Activated CD4-positive, alpha-beta T cell treated with anti-CD3 and anti-CD28 coated beads, Interleukin-2, amount 10 ng/mL, durations not matched to agents 7 days and 5 days (primary cell): ENCODE measurements around the gene ACYP1. TPM values are rescaled to one million over a fixed set of nuclear protein-coding genes. Genes with fewer than 3 reads are reported as not detected.
A peak's percentile ranks its signal among the peaks of the same experiment; 100 is the strongest.

ENCODE experiments used
- CTCF ChIA-PET: fragments of 350-600 bp; sonication (Branson Sonifier 250); formaldehyde crosslinking; loops from one replicate; lab custom pipeline; 2021; ENCODE audit warnings: antibody characterized with exemption; lab: Charles Lee
- POLR2A ChIA-PET: fragments of 350-600 bp; sonication (Branson Sonifier 250); formaldehyde crosslinking; loops from one replicate; lab custom pipeline; 2021; ENCODE audit warnings: antibody characterized with exemption; lab: Charles Lee
- DNase-seq: peaks from one replicate; pipeline ENCODE4 v3.0.0-alpha.2; 2020
- H3K27ac Mint-ChIP-seq: one replicate; pipeline ENCODE4 v1.8.0; 2021; ENCODE audit warnings: mild to moderate bottlenecking, moderate library complexity, mixed read lengths
- H3K27me3 Mint-ChIP-seq: one replicate; pipeline ENCODE4 v1.8.0; 2021; ENCODE audit warnings: mixed read lengths
- H3K36me3 Mint-ChIP-seq: one replicate; pipeline ENCODE4 v1.8.0; 2021; ENCODE audit warnings: low read depth, mixed read lengths
- H3K4me1 Mint-ChIP-seq: one replicate; pipeline ENCODE4 v1.8.0; 2021; ENCODE audit warnings: mixed read lengths
- H3K4me3 Mint-ChIP-seq: one replicate; pipeline ENCODE4 v1.8.0; 2021; ENCODE audit warnings: mild to moderate bottlenecking, moderate library complexity, mixed read lengths
- H3K9me3 Mint-ChIP-seq: one replicate; pipeline ENCODE4 v1.8.0; 2021; ENCODE audit warnings: mixed read lengths
- total RNA-seq, 2 experiments: library from RNA; stranded (reverse); gene quantifications; one replicate each; pipeline ENCODE4 v1.2.3, GENCODE V29; 2021

Gene ACYP1
- total RNA-seq, 2 experiments from 2014 or later, result 52.4 to 62.0 TPM

GRCh38 chr14:75088566-75089373, 24.9 kb upstream of the ACYP1 start:
- Mint-ChIP-seq H3K9me3 (no peaks in the 10 kb centered on the region), H3K27me3 (no peaks in the 10 kb centered on the region), H3K4me1 (no peaks in the 10 kb centered on the region), H3K36me3 (peaks cover 35% of the 10 kb centered on the region), H3K27ac (peak overlapping the region; percentile 6), H3K4me3 (no peak overlapping the region)
- ChIA-PET POLR2A (interaction anchor here (0.6 kb wide), 1 partner anchor 293 kb away, joined by 3 read pairs; no protein-coding TSS in a partner anchor), CTCF (interaction anchor here (0.6 to 2.2 kb wide), 15 partner anchors 8 to 477 kb away, joined by 3 to 11 read pairs (median 3); partner anchors contain the start of genes AREL1, FCF1, LTBP2 and NEK9)
- DNase-seq, result peak; percentile 73

GRCh38 chr14:75088153-75088552, 24.3 kb upstream of the ACYP1 start:
- H3K27ac Mint-ChIP-seq, result peak overlapping the region; percentile 6
- POLR2A ChIA-PET, result interaction anchor here (0.6 kb wide), 1 partner anchor 293 kb away, joined by 3 read pairs; no protein-coding TSS in a partner anchor

GRCh38 chr14:75084513-75084912, 20.7 kb upstream of the ACYP1 start:
- POLR2A ChIA-PET, result no interaction called here
- Mint-ChIP-seq H3K4me3 (no peak overlapping the region), H3K27ac (no peak overlapping the region), H3K36me3 (peaks cover 40% of the 10 kb centered on the region), H3K9me3 (no peaks in the 10 kb centered on the region), H3K27me3 (no peaks in the 10 kb centered on the region), H3K4me1 (no peaks in the 10 kb centered on the region)
- CTCF ChIA-PET, result interaction anchor here (1.0 to 1.3 kb wide), 2 partner anchors 15 to 135 kb away, joined by 3 to 4 read pairs; partner anchors contain the start of gene ZC2HC1C
- no peak for DNase-seq

More at GRCh38 chr14:75088153-75088552, 24.3 kb upstream of the ACYP1 start:
- Mint-ChIP-seq H3K4me1 (no peaks in the 10 kb centered on the region), H3K4me3 (no peak overlapping the region), H3K9me3 (no peaks in the 10 kb centered on the region), H3K27me3 (no peaks in the 10 kb centered on the region), H3K36me3 (peaks cover 38% of the 10 kb centered on the region)
- no peak for DNase-seq
- CTCF ChIA-PET, result interaction anchor here (0.6 to 2.2 kb wide), 14 partner anchors 9 to 476 kb away, joined by 3 to 11 read pairs (median 3); partner anchors contain the start of genes AREL1, FCF1, LTBP2 and NEK9

- POLR2A ChIA-PET, result no interaction called here
- Mint-ChIP-seq H3K27ac (no peak overlapping the region), H3K4me1 (peaks cover 5% of the 10 kb centered on the region), H3K9me3 (no peaks in the 10 kb centered on the region), H3K27me3 (no peaks in the 10 kb centered on the region), H3K36me3 (peaks cover 48% of the 10 kb centered on the region), H3K4me3 (no peak overlapping the region)
- no peak for DNase-seq
- CTCF ChIA-PET, result interaction anchor here (0.8 to 1.3 kb wide), 4 partner anchors 12 to 226 kb away, joined by 3 read pairs; partner anchors contain the start of gene ZC2HC1C
These were observed 19.4 kb upstream of the ACYP1 start for GRCh38 chr14:75083271-75083670.

- H3K36me3 Mint-ChIP-seq, result peaks cover 39% of the 10 kb centered on the region
- ChIA-PET CTCF (no interaction called here), POLR2A (interaction anchor here (0.6 kb wide), 1 partner anchor 22 kb away, joined by 4 read pairs; no protein-coding TSS in a partner anchor)
- no peak overlapping the region for H3K4me3 Mint-ChIP-seq
- no peaks in the 10 kb centered on the region for H3K9me3 Mint-ChIP-seq
- H3K27ac Mint-ChIP-seq, result no peak overlapping the region
- no peak for DNase-seq
- H3K27me3 Mint-ChIP-seq, result no peaks in the 10 kb centered on the region
- peaks cover 20% of the 10 kb centered on the region for H3K4me1 Mint-ChIP-seq
These were observed 17.9 kb upstream of the ACYP1 start for GRCh38 chr14:75081660-75082229.

GRCh38 chr14:75079521-75079920, 15.7 kb upstream of the ACYP1 start:
- Mint-ChIP-seq H3K4me3 (no peak overlapping the region), H3K27ac (no peak overlapping the region), H3K36me3 (peaks cover 29% of the 10 kb centered on the region), H3K9me3 (no peaks in the 10 kb centered on the region), H3K4me1 (peaks cover 23% of the 10 kb centered on the region), H3K27me3 (no peaks in the 10 kb centered on the region)
- POLR2A ChIA-PET, result no interaction called here
- CTCF ChIA-PET, result no interaction called here
- no peak for DNase-seq

GRCh38 chr14:75077794-75078193, 14.0 kb upstream of the ACYP1 start:
- H3K4me3 Mint-ChIP-seq, result no peak overlapping the region
- ChIA-PET POLR2A (interaction anchor here (0.5 to 1.0 kb wide), 4 partner anchors 8 to 1878 kb away, joined by 3 to 4 read pairs (median 3); partner anchors contain the start of gene ZC2HC1C), CTCF (interaction anchor here (0.6 kb wide), 1 partner anchor 48 kb away, joined by 3 read pairs; no protein-coding TSS in a partner anchor)
- DNase-seq, result peak; percentile 40
- peak overlapping the region; percentile 84 for H3K27ac Mint-ChIP-seq
- peaks cover 15% of the 10 kb centered on the region for H3K36me3 Mint-ChIP-seq
- peaks cover 23% of the 10 kb centered on the region for H3K4me1 Mint-ChIP-seq
- H3K27me3 Mint-ChIP-seq, result no peaks in the 10 kb centered on the region
- no peaks in the 10 kb centered on the region for H3K9me3 Mint-ChIP-seq

- Mint-ChIP-seq H3K9me3 (no peaks in the 10 kb centered on the region), H3K27ac (no peak overlapping the region), H3K4me1 (peaks cover 14% of the 10 kb centered on the region), H3K27me3 (no peaks in the 10 kb centered on the region), H3K36me3 (no peaks in the 10 kb centered on the region), H3K4me3 (no peak overlapping the region)
- no peak for DNase-seq
- POLR2A ChIA-PET, result no interaction called here
- CTCF ChIA-PET, result interaction anchor here (1.7 kb wide), 1 partner anchor 124 kb away, joined by 4 read pairs; no protein-coding TSS in a partner anchor
These were observed 6.6 kb upstream of the ACYP1 start for GRCh38 chr14:75070383-75070782.

GRCh38 chr14:75069811-75070145, 6.0 kb upstream of the ACYP1 start:
- ChIA-PET POLR2A (interaction anchor here (0.6 to 0.9 kb wide), 2 partner anchors 9 kb away, joined by 3 read pairs; no protein-coding TSS in a partner anchor), CTCF (interaction anchor here (0.6 to 1.7 kb wide), 4 partner anchors 14 to 191 kb away, joined by 3 to 4 read pairs (median 4); no protein-coding TSS in a partner anchor)
- H3K9me3 Mint-ChIP-seq, result no peaks in the 10 kb centered on the region
- H3K4me3 Mint-ChIP-seq, result no peak overlapping the region
- H3K27ac Mint-ChIP-seq, result no peak overlapping the region
- H3K27me3 Mint-ChIP-seq, result no peaks in the 10 kb centered on the region
- H3K36me3 Mint-ChIP-seq, result no peaks in the 10 kb centered on the region
- no peak for DNase-seq
- H3K4me1 Mint-ChIP-seq, result peaks cover 18% of the 10 kb centered on the region

- ChIA-PET POLR2A (interaction anchor here (0.6 to 0.9 kb wide), 2 partner anchors 9 kb away, joined by 3 read pairs; no protein-coding TSS in a partner anchor), CTCF (interaction anchor here (0.6 to 1.7 kb wide), 7 partner anchors 7 to 191 kb away, joined by 3 to 5 read pairs (median 4); no protein-coding TSS in a partner anchor)
- Mint-ChIP-seq H3K27me3 (no peaks in the 10 kb centered on the region), H3K4me3 (no peak within 1 kb of the TSS), H3K36me3 (no peaks in the 10 kb centered on the region), H3K4me1 (peaks cover 21% of the 10 kb centered on the region), H3K27ac (no peak within 1 kb of the TSS), H3K9me3 (no peaks in the 10 kb centered on the region)
- peak; percentile 65 for DNase-seq
These were observed 5.4 kb upstream of the ACYP1 start, which contains the start of gene ZC2HC1C for GRCh38 chr14:75069121-75069810. TSS of gene ZC2HC1C (plus strand) at chr14:75069641. CDS start at chr14:75070574, 933 bp downstream.

- Mint-ChIP-seq H3K36me3 (no peaks in the 10 kb centered on the region), H3K4me1 (peaks cover 26% of the 10 kb centered on the region), H3K27me3 (no peaks in the 10 kb centered on the region), H3K27ac (no peak overlapping the region), H3K9me3 (no peaks in the 10 kb centered on the region), H3K4me3 (no peak overlapping the region)
- no peak for DNase-seq
- POLR2A ChIA-PET, result no interaction called here
- CTCF ChIA-PET, result interaction anchor here (0.6 to 1.4 kb wide), 6 partner anchors 8 to 450 kb away, joined by 3 to 5 read pairs (median 3); no protein-coding TSS in a partner anchor
These were observed 4.7 kb upstream of the ACYP1 start for GRCh38 chr14:75068294-75069120.
